NCI-H446 (cell line): ENCODE data around the gene TUBB.
"Not testable (repeated sequence)": the region's sequence is repeated elsewhere in the genome, so short reads cannot be mapped to it uniquely, and the experiment has no call there.

Source experiments
- DNase-seq, 2 experiments: peaks; one replicate each; lab custom pipeline; 2025; lab: John Stamatoyannopoulos, UW

TUBB gene

GRCh38 chr6:30741063-30741779, 21.1 kb downstream of the TUBB start:
- no peak for DNase-seq

DNA sequence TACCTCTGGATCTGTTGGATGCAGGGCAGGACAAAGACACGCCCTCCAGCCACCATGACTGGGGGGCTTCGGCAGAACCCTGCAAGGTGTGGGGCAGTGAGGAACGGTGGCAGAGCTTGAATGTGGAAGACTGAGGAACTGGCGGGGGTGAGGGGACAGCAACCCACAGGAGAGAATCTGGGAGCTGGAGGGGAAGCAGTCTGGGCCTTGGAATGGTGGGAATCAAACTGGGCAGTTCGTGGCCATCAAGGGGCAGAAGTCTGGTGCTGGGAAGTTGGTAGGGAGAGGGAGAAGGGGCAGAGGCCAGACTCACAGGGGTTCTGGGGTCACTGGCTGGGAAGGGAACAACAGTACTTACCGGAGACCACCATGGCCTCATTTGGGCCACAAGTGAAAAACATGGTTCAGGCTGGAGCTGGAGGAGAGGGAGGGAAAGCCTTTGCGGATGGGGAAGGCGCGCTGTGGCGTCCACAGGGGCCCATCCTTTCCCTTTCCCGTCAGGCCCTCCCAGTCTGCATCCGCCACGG, 21.7 kb downstream of the TUBB start:
- DNase-seq, result no peak

DNA sequence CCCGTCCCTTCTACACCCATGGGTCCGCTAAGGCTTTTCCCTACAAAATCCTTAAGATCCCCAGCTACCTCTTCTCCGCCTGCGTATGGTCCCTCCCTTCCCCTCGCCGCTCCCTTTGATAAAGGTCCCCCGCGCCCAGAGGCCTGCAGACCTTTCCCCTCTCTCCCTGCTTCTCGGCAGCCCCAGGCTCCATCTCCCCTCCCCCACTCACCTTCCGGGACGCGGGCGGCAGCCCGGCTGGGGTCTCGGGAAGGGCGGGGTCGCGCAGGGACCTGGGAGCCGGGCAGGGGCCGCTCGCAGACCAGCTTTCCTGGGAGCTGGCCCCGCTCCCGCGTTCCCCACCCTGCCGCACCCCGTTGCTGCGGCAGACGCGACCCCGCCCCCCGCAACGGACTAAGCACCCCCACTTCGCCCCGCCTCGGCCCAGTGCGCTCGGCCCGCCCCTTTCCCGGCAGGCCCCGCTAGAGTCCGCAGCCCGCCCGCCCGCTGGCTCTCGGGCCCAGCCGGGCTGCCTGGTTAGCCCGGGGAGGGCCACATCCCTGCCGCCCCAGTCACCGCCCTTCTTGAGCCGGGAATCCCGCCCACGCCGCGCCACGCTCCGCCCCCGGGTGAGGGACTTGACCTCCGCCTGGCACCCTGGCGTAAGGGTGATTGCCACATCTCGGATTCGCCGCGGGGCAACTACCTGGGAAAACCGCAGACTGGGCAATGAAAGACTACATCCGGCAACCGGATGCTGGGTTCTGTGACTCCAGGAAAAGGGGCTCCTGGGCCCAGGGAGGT, 22.4 kb downstream of the TUBB start, which contains the start of gene FLOT1:
FLOT1 (minus strand) TSS at position 372 of the 783 bp plus-strand sequence. CDS start 498 bp downstream, outside the sequence.
- DNase-seq, result peak; percentile 25 to 77

DNA sequence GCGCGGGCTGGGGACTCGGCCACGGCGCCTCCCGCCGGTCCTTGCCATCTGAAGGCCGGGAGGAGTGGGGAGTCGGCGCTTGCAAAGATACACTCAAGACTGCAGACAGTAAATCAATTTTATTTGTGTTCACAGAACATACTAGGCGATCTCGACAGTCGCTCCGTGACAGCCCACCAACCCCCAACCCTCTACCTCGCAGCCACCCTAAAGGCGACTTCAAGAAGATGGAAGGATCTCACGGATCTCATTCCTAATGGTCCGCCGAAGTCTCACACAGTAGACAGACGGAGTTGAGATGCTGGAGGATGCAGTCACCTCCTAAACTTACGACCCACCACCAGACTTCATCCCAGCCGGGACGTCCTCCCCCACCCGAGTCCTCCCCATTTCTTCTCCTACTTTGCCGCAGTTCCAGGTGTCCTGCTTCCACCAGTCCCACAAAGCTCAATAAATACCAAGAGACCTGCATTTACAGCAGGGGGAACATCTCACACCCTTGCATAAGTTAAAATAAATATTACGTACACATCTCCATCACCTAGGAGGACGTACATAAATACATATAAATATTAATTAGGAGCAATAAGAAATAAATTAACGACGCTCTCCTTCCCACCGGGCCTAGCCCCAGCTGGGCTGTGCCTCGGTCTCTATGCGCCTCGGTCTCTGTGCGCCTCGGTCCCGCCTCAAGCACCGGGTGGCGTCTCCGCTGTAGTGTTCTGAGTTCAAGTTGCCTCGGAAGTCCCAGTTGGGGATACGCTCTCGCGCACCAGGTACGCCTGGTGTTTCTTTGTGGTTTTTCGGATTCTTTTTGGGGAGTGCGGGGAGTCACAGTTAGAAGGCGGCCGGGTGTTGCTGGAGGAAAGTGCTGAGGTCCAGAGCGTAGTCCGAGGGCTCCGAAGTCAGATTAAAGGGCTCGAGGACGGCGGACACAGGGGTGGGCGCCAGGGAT, 23.2 kb downstream of the TUBB start:
- no peak for DNase-seq

GRCh38 chr6:30744054-30744805, 24.1 kb downstream of the TUBB start, which contains the start of gene IER3:
TSS of gene IER3 (minus strand) at chr6:30744547. CDS start at chr6:30744518, 29 bp downstream.
- no peak for DNase-seq

DNA sequence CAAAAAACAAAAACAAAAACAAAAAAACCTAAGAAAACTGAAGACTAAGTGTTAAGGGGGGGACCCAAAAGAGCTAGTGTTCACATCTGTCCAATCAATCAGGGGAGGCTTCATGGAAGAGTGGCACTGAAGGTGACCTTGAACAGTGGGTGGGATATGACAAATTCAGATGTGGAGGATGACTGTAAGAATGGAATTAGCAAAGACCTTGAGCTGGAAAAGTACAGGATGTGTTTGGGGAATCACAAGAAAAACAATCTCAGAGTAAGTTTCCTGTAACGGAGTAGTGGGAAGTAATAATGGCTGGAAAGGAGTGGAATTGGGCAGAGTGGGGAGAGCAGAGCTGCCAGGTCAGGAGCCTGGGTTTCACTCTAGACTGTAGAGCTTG, 27.1 kb downstream of the TUBB start:
- no peak for DNase-seq

- no peak for DNase-seq
These were observed 28.0 kb downstream of the TUBB start for GRCh38 chr6:30747902-30748769.

DNA sequence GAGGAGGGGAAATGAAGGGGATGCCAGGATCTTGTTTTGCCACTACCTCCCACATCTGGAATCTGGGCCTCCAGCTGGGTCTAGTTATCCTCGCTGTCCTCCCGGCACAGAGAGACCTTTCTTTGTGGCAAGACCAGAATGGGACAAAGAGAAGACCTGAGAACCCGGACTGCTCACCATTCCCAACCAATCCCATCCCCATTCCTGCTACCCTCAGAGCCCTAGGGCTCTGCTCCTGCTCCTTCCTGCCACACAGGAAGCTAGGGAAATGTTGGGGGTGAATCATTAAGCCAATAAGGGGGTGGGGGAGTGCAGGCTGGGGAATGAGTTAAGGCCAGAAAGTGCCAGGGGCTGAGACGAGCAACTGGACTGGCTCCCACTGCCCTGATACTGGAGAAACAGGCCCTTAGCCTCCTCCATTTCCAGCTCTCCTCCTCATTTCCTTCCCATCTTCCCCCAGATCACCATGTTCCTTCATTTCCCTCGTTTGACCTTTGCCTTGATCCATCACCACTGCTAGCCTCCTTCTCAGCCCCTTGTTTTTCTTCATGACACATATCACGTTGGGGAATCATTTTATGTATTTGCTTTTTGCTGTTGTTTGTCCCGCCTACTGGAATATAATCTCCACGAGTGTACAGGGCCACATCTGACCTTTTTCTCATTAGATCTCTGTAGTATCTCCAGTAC, 28.8 kb downstream of the TUBB start:
- DNase-seq, result no peak

DNA sequence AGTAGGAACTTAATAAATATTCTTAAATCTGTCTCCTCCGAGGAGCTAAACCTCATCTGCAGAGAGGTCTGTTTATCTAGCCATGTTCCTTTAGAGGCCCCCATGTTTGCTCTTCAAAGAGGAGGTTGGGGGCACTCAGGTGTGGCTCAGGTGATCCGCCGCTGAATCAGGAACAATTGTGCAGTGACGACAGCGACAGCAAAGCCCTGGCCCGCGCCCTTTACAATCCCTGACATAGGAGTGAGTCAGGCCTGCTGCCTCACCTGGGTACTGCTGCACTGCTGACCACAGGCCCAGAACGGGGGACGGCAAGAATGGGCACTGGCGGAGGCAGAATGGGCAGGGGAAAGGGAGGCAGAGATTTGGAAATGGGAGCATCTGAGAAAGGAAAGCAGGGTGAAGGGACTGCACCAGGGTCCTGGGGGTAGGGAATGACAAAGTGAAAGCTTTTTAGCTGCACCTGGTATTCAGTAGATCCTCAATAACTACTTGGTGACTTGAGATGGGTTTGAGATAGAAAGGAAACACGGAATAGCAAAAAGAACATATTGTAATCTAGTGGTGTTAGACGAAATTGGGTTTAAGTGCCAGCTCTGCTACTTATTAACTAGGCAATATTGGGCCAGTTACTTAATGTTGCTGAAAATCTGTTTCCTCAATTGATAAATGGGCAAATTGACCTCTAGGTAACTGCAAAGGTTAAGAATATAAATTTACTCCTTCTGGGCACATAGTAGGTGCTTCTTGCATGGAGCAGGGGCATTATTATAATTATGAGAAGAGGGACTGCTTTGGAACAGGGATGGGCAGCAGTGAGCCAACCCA, 29.6 kb downstream of the TUBB start:
- DNase-seq, result no peak

- no peak for DNase-seq
These were observed 30.2 kb downstream of the TUBB start for GRCh38 chr6:30750379-30750668.

DNA sequence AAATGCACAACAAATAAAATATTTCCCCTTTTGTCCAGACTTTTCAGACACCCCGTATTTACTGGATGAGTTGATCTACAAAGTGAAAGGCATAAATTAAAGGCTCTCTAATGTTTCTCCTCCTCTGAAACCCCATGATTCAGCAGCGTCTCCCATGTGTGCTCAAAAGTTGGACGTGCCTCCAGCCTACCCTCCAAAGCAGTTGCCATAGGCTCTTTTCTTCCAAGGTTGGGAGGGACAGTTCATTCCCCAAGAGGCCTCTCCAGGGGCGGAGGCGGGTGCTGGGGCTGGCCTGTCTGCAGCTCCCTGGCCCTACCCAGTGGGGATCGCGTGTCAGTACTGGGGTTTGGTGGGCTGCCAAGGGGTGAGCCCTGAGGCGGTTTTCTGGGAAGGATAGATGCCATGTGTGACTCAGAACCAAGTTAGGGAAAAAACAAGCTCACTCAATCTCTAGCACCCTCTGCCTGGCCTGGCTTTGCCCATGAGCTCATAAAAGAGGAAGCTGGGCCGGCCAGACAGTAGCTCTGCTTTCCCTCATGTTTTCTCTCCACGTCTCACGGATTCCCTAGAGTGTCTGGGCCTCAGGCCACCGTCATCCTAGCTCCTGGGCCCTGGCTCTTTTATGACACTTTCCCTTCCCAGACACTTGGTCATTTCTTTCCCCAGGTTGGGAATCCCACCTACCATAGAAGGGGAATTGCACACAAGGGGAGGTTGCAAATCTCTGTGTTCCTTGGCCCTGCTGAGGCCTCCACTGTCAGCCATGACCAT, 32.2 kb downstream of the TUBB start:
- DNase-seq, result peak; percentile 46 to 88

DNA sequence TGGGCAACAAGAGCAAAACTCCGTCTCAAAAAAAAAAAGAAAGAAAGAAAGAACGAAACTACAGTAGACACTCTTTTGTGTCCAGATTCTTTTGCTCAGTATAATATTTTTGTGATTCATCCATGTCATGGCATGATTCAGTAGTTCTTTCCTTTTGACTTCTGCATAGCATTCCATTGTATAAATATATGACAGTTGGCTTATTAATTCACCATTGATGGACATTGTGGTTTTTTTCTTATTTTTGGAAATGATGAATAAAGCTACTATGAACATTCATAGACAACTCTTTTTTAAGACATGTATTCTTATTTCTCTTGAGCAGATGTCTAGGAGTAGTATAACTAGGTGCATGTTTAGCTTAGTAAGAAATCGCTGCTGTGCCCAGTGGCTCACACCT, 34.5 kb downstream of the TUBB start:
- no peak for DNase-seq

DNA sequence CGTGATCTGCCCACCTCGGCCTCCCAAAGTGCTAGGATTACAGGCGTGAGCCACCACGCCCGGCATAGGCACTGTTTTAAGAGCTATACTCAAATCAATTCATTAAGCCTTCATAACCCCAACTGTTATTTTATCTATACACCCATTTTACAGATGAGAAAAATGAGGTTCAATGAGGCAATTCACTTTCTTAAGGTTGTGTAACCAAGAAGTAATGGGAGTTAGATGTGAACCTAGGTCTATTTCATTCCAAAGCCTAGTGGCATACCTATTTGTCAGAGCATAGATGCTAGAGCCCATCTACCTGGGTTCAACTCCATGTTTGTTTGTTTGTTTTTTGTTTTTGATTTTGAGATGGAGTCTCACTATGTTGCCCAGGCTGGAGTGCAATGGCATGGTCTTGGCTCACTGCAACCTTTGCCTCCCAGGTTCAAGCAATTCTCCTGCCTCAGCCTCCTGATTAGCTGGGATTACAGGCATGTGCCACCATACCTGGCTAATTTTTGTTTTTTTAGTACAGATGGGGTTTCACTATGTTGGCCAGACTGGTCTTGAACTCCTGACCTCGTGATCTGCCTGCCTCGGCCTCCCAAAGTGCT, 36.4 kb downstream of the TUBB start:
- not testable (repeated sequence) for DNase-seq

- no peak for DNase-seq
These were observed 37.2 kb downstream of the TUBB start for GRCh38 chr6:30757261-30757904.

DNA sequence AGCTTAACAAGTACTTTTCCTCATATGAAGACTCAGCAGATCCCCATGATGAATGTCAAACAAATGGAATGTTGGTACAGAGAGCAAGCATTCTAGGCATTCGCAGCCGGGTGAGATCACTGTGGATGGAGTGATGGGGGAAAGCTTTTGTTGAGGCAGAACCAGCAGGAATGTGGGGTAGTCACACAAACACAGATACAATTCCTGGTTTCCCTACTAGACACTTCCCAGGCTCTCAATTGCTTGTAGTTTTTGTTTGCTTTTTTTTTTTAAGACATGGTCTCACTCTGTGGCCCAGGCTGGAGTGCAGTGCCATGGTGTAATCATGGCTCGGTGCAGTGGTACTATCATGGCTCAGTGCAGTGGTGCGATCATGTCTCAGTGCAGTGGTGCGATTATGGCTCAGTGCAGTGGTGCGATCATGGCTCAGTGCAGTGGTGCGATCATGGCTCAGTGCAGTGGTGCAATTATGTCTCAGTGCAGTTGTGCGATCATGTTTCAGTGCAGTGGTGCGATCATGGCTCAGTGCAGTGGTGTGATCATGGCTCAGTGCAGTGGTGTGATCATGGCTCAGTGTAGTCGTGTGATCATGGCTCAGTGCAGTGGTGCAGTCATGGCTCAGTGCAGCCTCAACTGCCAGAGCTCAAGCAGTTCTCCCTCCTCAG, 39.6 kb downstream of the TUBB start:
- DNase-seq, result no peak

DNA sequence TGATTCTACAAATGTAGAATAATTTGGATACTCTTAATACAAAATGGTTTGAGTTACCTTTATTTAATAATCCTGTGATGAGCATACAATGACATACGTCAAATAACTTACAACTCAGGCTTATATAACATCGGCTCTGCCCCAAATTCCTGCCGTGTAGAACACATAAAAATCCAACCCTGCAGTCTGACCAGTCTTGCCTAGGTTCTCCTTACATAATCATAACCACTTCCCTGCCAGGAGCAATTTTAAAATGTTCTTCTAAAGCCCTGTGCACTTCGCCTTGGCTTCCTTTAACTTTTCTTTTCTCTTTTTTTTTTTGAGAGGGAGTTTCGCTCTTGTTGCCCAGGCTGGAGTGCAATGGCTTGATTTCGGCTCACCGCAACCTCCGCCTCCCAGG, 40.4 kb downstream of the TUBB start:
- DNase-seq, result no peak
